ENCODE data around the gene TTC1.

Gene TTC1

GRCh38 chr5:160087199-160087598 lies 78.3 kb downstream of the TTC1 start:
- no peak for TF ChIP-seq PATZ1 (CRISPR knock-in tag; IDR thresholded peaks at IDR 0.05; ENCODE audit: borderline replicate concordance)
- no peak for TF ChIP-seq ISL1 (CRISPR knock-in tag; IDR thresholded peaks at IDR 0.05)
- no peak for TF ChIP-seq TCF4 (CRISPR knock-in tag; IDR thresholded peaks at IDR 0.05; ENCODE audit: borderline replicate concordance)
- TF ChIP-seq ESRRG (CRISPR knock-in tag; IDR thresholded peaks at IDR 0.05): no peak
- no peak for TF ChIP-seq ZFP30 (CRISPR knock-in tag; IDR thresholded peaks at IDR 0.05)
- TF ChIP-seq RARB (CRISPR knock-in tag; IDR thresholded peaks at IDR 0.05): no peak
- TF ChIP-seq ZFP3 (CRISPR knock-in tag; IDR thresholded peaks at IDR 0.05): no peak
- TF ChIP-seq ZNF70 (CRISPR knock-in tag; IDR thresholded peaks at IDR 0.05): no peak
- no peak for TF ChIP-seq CSRNP3 (CRISPR knock-in tag; IDR thresholded peaks at IDR 0.05)

GRCh38 chr5:160088805-160089204 lies 79.9 kb downstream of the TTC1 start:
- no peak for ATAC-seq
- TF ChIP-seq ZNF8 (CRISPR knock-in tag; IDR thresholded peaks at IDR 0.05): no peak
- TF ChIP-seq GLIS3 (CRISPR knock-in tag; IDR thresholded peaks at IDR 0.05): no peak
- no peak for TF ChIP-seq RARB (CRISPR knock-in tag; IDR thresholded peaks at IDR 0.05)
- no peak for TF ChIP-seq BACH2 (CRISPR knock-in tag; IDR thresholded peaks at IDR 0.05; ENCODE audit: borderline replicate concordance)
- no peak for TF ChIP-seq SNAI2 (CRISPR knock-in tag; IDR thresholded peaks at IDR 0.05)
- TF ChIP-seq ZFP3 (CRISPR knock-in tag; IDR thresholded peaks at IDR 0.05): no peak
- no peak for TF ChIP-seq ZNF565 (CRISPR knock-in tag; conservative IDR thresholded peaks at IDR 0.05; ENCODE audit: low read depth)
- no peak for TF ChIP-seq ISL1 (CRISPR knock-in tag; IDR thresholded peaks at IDR 0.05)
- no peak for TF ChIP-seq ZC3H10 (CRISPR knock-in tag; IDR thresholded peaks at IDR 0.05)
- no peak for TF ChIP-seq TCF4 (CRISPR knock-in tag; IDR thresholded peaks at IDR 0.05; ENCODE audit: borderline replicate concordance)
- no peak for TF ChIP-seq ZNF70 (CRISPR knock-in tag; IDR thresholded peaks at IDR 0.05)
- no peak for TF ChIP-seq OSR1 (CRISPR knock-in tag; IDR thresholded peaks at IDR 0.05)
- TF ChIP-seq ZFP30 (CRISPR knock-in tag; IDR thresholded peaks at IDR 0.05): no peak
- TF ChIP-seq CSRNP3 (CRISPR knock-in tag; IDR thresholded peaks at IDR 0.05): no peak
- TF ChIP-seq PATZ1 (CRISPR knock-in tag; IDR thresholded peaks at IDR 0.05; ENCODE audit: borderline replicate concordance): no peak
- TF ChIP-seq CSDC2 (CRISPR knock-in tag; IDR thresholded peaks at IDR 0.05): no peak
- TF ChIP-seq ESRRG (CRISPR knock-in tag; IDR thresholded peaks at IDR 0.05): no peak

More at GRCh38 chr5:160087199-160087598, 78.3 kb downstream of the TTC1 start:
- ATAC-seq: no peak

- no peak for ATAC-seq
- TF ChIP-seq RARB (CRISPR knock-in tag; IDR thresholded peaks at IDR 0.05) (no peak), ZFP30 (CRISPR knock-in tag; IDR thresholded peaks at IDR 0.05) (no peak), ZNF8 (CRISPR knock-in tag; IDR thresholded peaks at IDR 0.05) (no peak)
Measured at GRCh38 chr5:160089531-160089930, 80.6 kb downstream of the TTC1 start.

- no peak for ATAC-seq
- no peak for TF ChIP-seq TSHZ2 (CRISPR knock-in tag; IDR thresholded peaks at IDR 0.05)
- TF ChIP-seq RARB (CRISPR knock-in tag; IDR thresholded peaks at IDR 0.05): no peak
- no peak for TF ChIP-seq ZFP3 (CRISPR knock-in tag; IDR thresholded peaks at IDR 0.05)
- no peak for TF ChIP-seq OSR1 (CRISPR knock-in tag; IDR thresholded peaks at IDR 0.05)
- TF ChIP-seq ZNF8 (CRISPR knock-in tag; IDR thresholded peaks at IDR 0.05): no peak
- no peak for TF ChIP-seq TOX (CRISPR knock-in tag; IDR thresholded peaks at IDR 0.05; ENCODE audit: borderline replicate concordance)
- TF ChIP-seq PPARA (CRISPR knock-in tag; IDR thresholded peaks at IDR 0.05; ENCODE audit: borderline replicate concordance): no peak
- TF ChIP-seq SNAI2 (CRISPR knock-in tag; IDR thresholded peaks at IDR 0.05): no peak
- no peak for TF ChIP-seq CSDC2 (CRISPR knock-in tag; IDR thresholded peaks at IDR 0.05)
- no peak for TF ChIP-seq ESRRG (CRISPR knock-in tag; IDR thresholded peaks at IDR 0.05)
- TF ChIP-seq ARNTL (CRISPR knock-in tag; IDR thresholded peaks at IDR 0.05; ENCODE audit: borderline replicate concordance, low read depth): no peak
- TF ChIP-seq GLIS3 (CRISPR knock-in tag; IDR thresholded peaks at IDR 0.05): no peak
- no peak for TF ChIP-seq ZNF565 (CRISPR knock-in tag; conservative IDR thresholded peaks at IDR 0.05; ENCODE audit: low read depth)
- no peak for TF ChIP-seq CREB5 (CRISPR knock-in tag; IDR thresholded peaks at IDR 0.05; ENCODE audit: low read depth)
- TF ChIP-seq POU6F1 (CRISPR knock-in tag; IDR thresholded peaks at IDR 0.05; ENCODE audit: borderline replicate concordance, low read depth): no peak
Measured at GRCh38 chr5:160090059-160090458, 81.1 kb downstream of the TTC1 start.
